Liver (tissue), 3 donors: ENCODE results near the gene HID1.

Experiments
- CTCF ChIP-seq: fragments of 150-350 bp; IDR thresholded peaks from 2 replicates; pipeline ENCODE4 v1.5.1; 2017; ENCODE audit warnings: improper control_type of control experiment, low read depth, low read length; ENCODE audit not compliant: missing input control
- EGR1 ChIP-seq, 2 donors: IDR thresholded peaks; 2 replicates each; pipeline ENCODE4 v1.6.1; 2016 to 2018; ENCODE audit warnings: antibody characterized with exemption in 2 of 2, low read depth in 2 of 2
- JUND ChIP-seq, 2 donors: IDR thresholded peaks; 2 replicates each; pipeline ENCODE4 v1.6.1; 2016; ENCODE audit warnings: antibody characterized with exemption in 2 of 2
- MAX ChIP-seq: IDR thresholded peaks from 2 replicates; pipeline ENCODE4 v1.6.1; 2016; ENCODE audit warnings: antibody characterized with exemption
- REST ChIP-seq: IDR thresholded peaks from 2 replicates; pipeline ENCODE4 v1.6.1; 2016; ENCODE audit warnings: antibody characterized with exemption, mild to moderate bottlenecking
- SP1 ChIP-seq: IDR thresholded peaks from 2 replicates; pipeline ENCODE4 v1.6.1; 2018; ENCODE audit warnings: antibody characterized with exemption, mild to moderate bottlenecking
- TAF1 ChIP-seq: conservative IDR thresholded peaks from 2 replicates; pipeline ENCODE4 v1.6.1; 2016; ENCODE audit warnings: antibody characterized with exemption, mild to moderate bottlenecking
- YY1 ChIP-seq: IDR thresholded peaks from 2 replicates; pipeline ENCODE4 v1.6.1; 2016; ENCODE audit warnings: antibody characterized with exemption, mild to moderate bottlenecking
- TF ChIP-seq, protein P1 (sequence below): IDR thresholded peaks from 2 replicates; pipeline ENCODE4 v1.6.1; 2016; ENCODE audit warnings: antibody characterized with exemption
- donor health status: healthy.
- donor health status: healthy.

GRCh38 chr17:74941128-74941725 lies 31.3 kb downstream of the HID1 start:
- no peak for TF ChIP-seq CTCF
- TF ChIP-seq JUND (IDR thresholded peaks at IDR 0.05) = no peak
- TF ChIP-seq REST = no peak
- no peak for TF ChIP-seq MAX
- TF ChIP-seq EGR1 (IDR thresholded peaks at IDR 0.05; ENCODE audit: low read depth in 2 of 2) = no peak
- TF ChIP-seq, protein P1, sequence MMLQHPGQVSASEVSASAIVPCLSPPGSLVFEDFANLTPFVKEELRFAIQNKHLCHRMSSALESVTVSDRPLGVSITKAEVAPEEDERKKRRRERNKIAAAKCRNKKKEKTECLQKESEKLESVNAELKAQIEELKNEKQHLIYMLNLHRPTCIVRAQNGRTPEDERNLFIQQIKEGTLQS = no peak
- no peak for TF ChIP-seq TAF1
- no peak for TF ChIP-seq YY1
- TF ChIP-seq SP1 = no peak
